HG03095 (cell line): Measurements from ENCODE around the gene HSPB8.

Source experiments
- ATAC-seq: cut with Tn5 transposase; IDR thresholded peaks from one replicate; pipeline ENCODE4 v1.9.1; 2021; ENCODE audit warnings: moderate library complexity; ENCODE audit not compliant: unreplicated experiment

Gene HSPB8

GRCh38 chr12:119169150-119169549, 9.6 kb upstream of the HSPB8 start:
- ATAC-seq, result no peak

- ATAC-seq, result no peak
These were observed 7.4 kb upstream of the HSPB8 start for GRCh38 chr12:119171291-119171690.

- no peak for ATAC-seq
These were observed 6.9 kb upstream of the HSPB8 start for GRCh38 chr12:119171691-119172425.

- no peak for ATAC-seq
These were observed 3.6 kb upstream of the HSPB8 start for GRCh38 chr12:119175081-119175480.

- no peak for ATAC-seq
These were observed 2.3 kb upstream of the HSPB8 start for GRCh38 chr12:119176267-119177055.

GRCh38 chr12:119177056-119177325, 1.7 kb upstream of the HSPB8 start:
- no peak for ATAC-seq

GRCh38 chr12:119177724-119178380, 879 bp upstream of the HSPB8 start:
- ATAC-seq, result no peak

GRCh38 chr12:119179335-119180021, 747 bp downstream of the HSPB8 start:
- no peak for ATAC-seq

GRCh38 chr12:119180380-119181040, 1.8 kb downstream of the HSPB8 start:
- no peak for ATAC-seq

- no peak for ATAC-seq
These were observed 2.5 kb downstream of the HSPB8 start for GRCh38 chr12:119181202-119181601.

- ATAC-seq, result no peak
These were observed 3.2 kb downstream of the HSPB8 start for GRCh38 chr12:119181944-119182343.

- no peak for ATAC-seq
These were observed 4.2 kb downstream of the HSPB8 start for GRCh38 chr12:119182701-119183493.

GRCh38 chr12:119183942-119184695, 5.4 kb downstream of the HSPB8 start:
- no peak for ATAC-seq

- ATAC-seq, result no peak
These were observed 16.5 kb downstream of the HSPB8 start for GRCh38 chr12:119195256-119195655.

- ATAC-seq, result no peak
These were observed 19.7 kb downstream of the HSPB8 start for GRCh38 chr12:119198440-119198839.

GRCh38 chr12:119200601-119201000, 21.9 kb downstream of the HSPB8 start:
- no peak for ATAC-seq

GRCh38 chr12:119201789-119202543, 23.2 kb downstream of the HSPB8 start:
- no peak for ATAC-seq

- no peak for ATAC-seq
These were observed 23.8 kb downstream of the HSPB8 start for GRCh38 chr12:119202544-119202943.

GRCh38 chr12:119204131-119204530, 25.4 kb downstream of the HSPB8 start:
- no peak for ATAC-seq
